Natural killer cell (primary cell): ENCODE measurements around the gene ZNF816. TPM values are rescaled to one million over a fixed set of nuclear protein-coding genes. Genes with fewer than 3 reads are reported as not detected.

Experiments used
- ATAC-seq, 3 donors: fragments of 150-1000 bp in 2 of 3; fragments of 200-7000 bp in 1 of 3; cut with Tn5 transposase; 1 replicate in 1 of 3; 2 replicates in 2 of 3; pipeline ENCODE4 v1.10.0; 2021; ENCODE audit warnings: mild to moderate bottlenecking in 2 of 3, moderate library complexity in 2 of 3
- DNase-seq, 2 donors: peaks; one replicate each; pipeline versions ENCODE4 v3.0.0 to v3.0.0-alpha.2; 2013 to 2021; ENCODE audit warnings: mixed read lengths in 1 of 2
- H3K27ac ChIP-seq: one replicate; pipeline ENCODE4 v1.5.1; 2013; ENCODE audit warnings: mild to moderate bottlenecking, low read length
- H3K27me3 ChIP-seq: one replicate; pipeline ENCODE4 v1.6.1; 2013; ENCODE audit warnings: low read length; ENCODE audit not compliant: control insufficient read depth, insufficient read depth
- H3K36me3 ChIP-seq: one replicate; pipeline ENCODE4 v1.6.1; 2013; ENCODE audit warnings: low read length; ENCODE audit not compliant: control insufficient read depth, insufficient read depth
- H3K4me1 ChIP-seq: one replicate; pipeline ENCODE4 v1.6.1; 2013; ENCODE audit warnings: low read length; ENCODE audit not compliant: control insufficient read depth, insufficient read depth
- H3K4me3 ChIP-seq: one replicate; pipeline ENCODE4 v1.5.1; 2013; ENCODE audit warnings: low read length
- H3K9me3 ChIP-seq: one replicate; pipeline ENCODE4 v1.6.1; 2013; ENCODE audit warnings: low read length; ENCODE audit not compliant: control insufficient read depth, insufficient read depth
- H3K27ac Mint-ChIP-seq, 2 donors: one replicate each; pipeline ENCODE4 v1.8.0; 2022; ENCODE audit warnings: mild to moderate bottlenecking in 2 of 2, mixed read lengths in 2 of 2, moderate library complexity in 1 of 2
- H3K27me3 Mint-ChIP-seq, 2 donors: one replicate each; pipeline ENCODE4 v1.8.0; 2022; ENCODE audit warnings: low read depth in 2 of 2, mixed read lengths in 2 of 2
- H3K36me3 Mint-ChIP-seq: one replicate; pipeline ENCODE4 v1.8.0; 2022; ENCODE audit warnings: mixed read lengths
- H3K4me1 Mint-ChIP-seq, 2 donors: one replicate each; pipeline ENCODE4 v1.8.0; 2022; ENCODE audit warnings: mixed read lengths in 2 of 2
- H3K4me3 Mint-ChIP-seq: one replicate; pipeline ENCODE4 v1.8.0; 2022; ENCODE audit warnings: mild to moderate bottlenecking, moderate library complexity, mixed read lengths
- H3K9me3 Mint-ChIP-seq, 2 donors: one replicate each; pipeline ENCODE4 v1.8.0; 2022; ENCODE audit warnings: mixed read lengths in 2 of 2
- WGBS: methylation state at CpG from one replicate; pipeline ENCODE4 v1.1.7; 2013; ENCODE audit warnings: missing lambda C conversion rate; ENCODE audit not compliant: insufficient coverage; 5-methylcytosine and 5-hydroxymethylcytosine counted together
- intact Hi-C: fragments of 100-400 bp; cut with micrococcal nuclease; formaldehyde crosslinking; loops from one replicate; pipeline ENCODE4 v1.14.2; 2022
- total RNA-seq, 4 donors: library from RNA; stranded (reverse); fragments of 120-200 nt in 1 of 4; gene quantifications; one replicate each; pipeline versions ENCODE4 v1.2.3 to v1.2.4, GENCODE V29; 2013 to 2022
- TF ChIP-seq, protein P1 (sequence below): fragments of 200-600 bp; IDR thresholded peaks from one replicate; pipeline ENCODE4 v1.8.0; 2022; ENCODE audit warnings: antibody characterized with exemption

ZNF816 gene
- total RNA-seq, 3 donors from 2014 or later (not counting 1 experiment from before 2014, with no cell fraction given) = 4.1 to 11.3 (median 7.7) TPM

DNA sequence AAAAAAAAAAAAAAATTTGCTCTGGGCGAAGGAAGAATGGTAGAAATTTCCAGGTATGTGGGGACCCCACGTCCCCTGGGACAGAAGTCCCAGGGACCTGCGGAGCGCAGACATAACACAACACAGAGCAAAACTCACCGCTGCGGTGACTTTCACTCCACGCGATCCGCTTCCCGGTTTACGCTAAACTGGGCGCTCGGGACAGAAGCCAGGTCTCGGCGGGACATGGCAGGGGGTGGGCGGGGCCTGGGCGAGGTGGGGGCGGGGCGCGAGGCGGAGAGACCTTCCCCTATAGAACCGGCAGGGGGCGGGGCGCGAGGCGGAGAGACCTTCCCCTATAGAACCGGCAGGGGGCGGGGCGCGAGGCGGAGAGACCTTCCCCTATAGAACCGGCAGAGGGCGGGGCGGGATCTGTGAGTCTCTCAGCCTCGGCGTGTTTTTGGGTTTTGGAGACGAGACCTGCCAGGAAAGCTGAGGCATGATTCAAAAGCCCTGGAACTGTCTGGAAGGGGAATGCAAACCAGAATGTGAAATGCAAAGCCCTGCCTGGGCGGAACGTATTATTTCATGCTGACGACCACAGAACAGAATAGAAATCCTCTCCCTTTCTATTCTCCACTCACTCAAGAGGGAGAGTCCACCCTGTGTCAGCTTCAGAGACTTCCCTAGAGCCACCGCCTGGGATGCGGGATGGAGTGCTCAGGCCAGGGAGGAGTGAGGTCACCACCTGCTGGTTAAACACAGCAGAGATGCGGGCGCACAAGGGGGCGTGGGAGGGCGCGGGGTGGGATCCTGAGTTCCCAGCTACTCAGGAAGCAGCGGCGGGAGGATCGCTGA, 30.9 kb upstream of the ZNF816 start:
- H3K27ac Mint-ChIP-seq = peak overlapping the region in 1 of 2 donors; percentile 24
- no peak overlapping the region for H3K27ac ChIP-seq
- H3K9me3 ChIP-seq = no peaks in the 10 kb centered on the region

DNA sequence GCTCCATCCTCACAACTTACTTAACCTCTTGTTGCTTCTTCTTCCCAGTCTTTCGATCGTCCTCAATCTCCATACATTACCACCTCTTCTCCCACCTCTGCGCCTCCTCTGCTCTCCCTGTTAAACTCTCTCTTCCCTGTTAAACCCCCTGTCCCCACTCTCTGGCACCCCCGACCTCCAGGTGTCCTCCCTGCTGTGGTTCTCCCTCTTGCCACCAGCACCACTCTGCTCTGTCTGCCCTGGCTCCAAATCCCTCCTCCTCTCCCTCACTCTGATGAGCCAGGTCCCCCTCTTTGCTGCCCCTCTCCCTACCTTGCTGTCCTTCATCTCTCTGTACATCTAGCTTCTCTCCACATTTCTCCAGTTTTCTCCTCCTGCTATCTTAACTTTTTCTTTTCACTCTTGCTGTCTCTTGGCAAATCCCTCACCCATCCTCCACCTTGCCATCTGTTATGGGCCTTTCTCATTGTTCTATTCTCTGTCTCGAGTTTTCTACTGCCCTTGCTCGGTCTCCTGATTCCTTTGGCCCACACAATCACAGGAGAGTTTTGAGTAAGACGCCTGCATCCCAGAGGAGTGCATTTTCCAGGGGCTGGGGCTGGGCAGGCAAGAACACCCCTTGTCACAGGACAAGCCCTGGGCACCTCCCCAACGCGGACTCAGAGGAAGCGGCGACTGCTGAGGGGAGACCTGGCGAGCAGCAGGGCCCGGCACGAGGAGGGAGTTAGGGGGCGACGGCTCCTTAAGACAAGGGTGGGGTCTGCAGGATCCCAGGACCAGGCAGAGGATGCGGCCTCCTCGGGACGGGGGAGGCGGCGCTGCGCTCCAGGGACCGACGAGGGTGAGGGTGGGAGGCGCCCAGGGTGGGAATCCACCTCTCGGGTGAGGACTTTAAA, 29.7 kb upstream of the ZNF816 start:
- Mint-ChIP-seq H3K4me3 (peak overlapping the region; percentile 55), H3K4me1 (peaks cover 8 to 14% of the 10 kb centered on the region in 2 donors), H3K9me3 (peaks cover 0 to 3% of the 10 kb centered on the region in 2 donors), H3K27me3 (peaks cover 0 to 15% of the 10 kb centered on the region in 2 donors), H3K27ac (peak overlapping the region; percentile 35 to 55), H3K36me3 (peaks cover 1% of the 10 kb centered on the region)
- Histone ChIP-seq H3K4me1 (peaks cover 16% of the 10 kb centered on the region), H3K27me3 (no peaks in the 10 kb centered on the region), H3K36me3 (no peaks in the 10 kb centered on the region), H3K9me3 (no peaks in the 10 kb centered on the region), H3K4me3 (peak overlapping the region; percentile 51), H3K27ac (no peak overlapping the region)
- DNase-seq = peak in 1 of 2 donors; percentile 1
- WGBS = 29% methylated on average over 26 of the region's 26 CpGs
- TF ChIP-seq, protein P1, sequence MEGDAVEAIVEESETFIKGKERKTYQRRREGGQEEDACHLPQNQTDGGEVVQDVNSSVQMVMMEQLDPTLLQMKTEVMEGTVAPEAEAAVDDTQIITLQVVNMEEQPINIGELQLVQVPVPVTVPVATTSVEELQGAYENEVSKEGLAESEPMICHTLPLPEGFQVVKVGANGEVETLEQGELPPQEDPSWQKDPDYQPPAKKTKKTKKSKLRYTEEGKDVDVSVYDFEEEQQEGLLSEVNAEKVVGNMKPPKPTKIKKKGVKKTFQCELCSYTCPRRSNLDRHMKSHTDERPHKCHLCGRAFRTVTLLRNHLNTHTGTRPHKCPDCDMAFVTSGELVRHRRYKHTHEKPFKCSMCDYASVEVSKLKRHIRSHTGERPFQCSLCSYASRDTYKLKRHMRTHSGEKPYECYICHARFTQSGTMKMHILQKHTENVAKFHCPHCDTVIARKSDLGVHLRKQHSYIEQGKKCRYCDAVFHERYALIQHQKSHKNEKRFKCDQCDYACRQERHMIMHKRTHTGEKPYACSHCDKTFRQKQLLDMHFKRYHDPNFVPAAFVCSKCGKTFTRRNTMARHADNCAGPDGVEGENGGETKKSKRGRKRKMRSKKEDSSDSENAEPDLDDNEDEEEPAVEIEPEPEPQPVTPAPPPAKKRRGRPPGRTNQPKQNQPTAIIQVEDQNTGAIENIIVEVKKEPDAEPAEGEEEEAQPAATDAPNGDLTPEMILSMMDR = no peak
- intact Hi-C loops = no loop called here
- peak in 1 of 3 donors; percentile 4 for ATAC-seq

More for the DNA sequence above, 30.9 kb upstream of the ZNF816 start:
- intact Hi-C loops = no loop called here
- H3K4me1 ChIP-seq = peaks cover 16% of the 10 kb centered on the region
- TF ChIP-seq, protein P1 = peak; percentile 74
- no peaks in the 10 kb centered on the region for H3K36me3 Mint-ChIP-seq
- ATAC-seq (peak; percentile 76 to 96 (median 92)), DNase-seq (peak; percentile 74 to 78)
- H3K27me3 Mint-ChIP-seq = peaks cover 6 to 18% of the 10 kb centered on the region in 2 donors
- H3K9me3 Mint-ChIP-seq = peaks cover 0 to 3% of the 10 kb centered on the region in 2 donors
- no peaks in the 10 kb centered on the region for H3K36me3 ChIP-seq
- H3K4me3 ChIP-seq = peak overlapping the region; percentile 51
- 3% methylated on average over 40 of the region's 50 CpGs for WGBS
- H3K4me3 Mint-ChIP-seq = peak overlapping the region; percentile 78
- H3K4me1 Mint-ChIP-seq = peaks cover 8 to 14% of the 10 kb centered on the region in 2 donors
- H3K27me3 ChIP-seq = peaks cover 3% of the 10 kb centered on the region

DNA sequence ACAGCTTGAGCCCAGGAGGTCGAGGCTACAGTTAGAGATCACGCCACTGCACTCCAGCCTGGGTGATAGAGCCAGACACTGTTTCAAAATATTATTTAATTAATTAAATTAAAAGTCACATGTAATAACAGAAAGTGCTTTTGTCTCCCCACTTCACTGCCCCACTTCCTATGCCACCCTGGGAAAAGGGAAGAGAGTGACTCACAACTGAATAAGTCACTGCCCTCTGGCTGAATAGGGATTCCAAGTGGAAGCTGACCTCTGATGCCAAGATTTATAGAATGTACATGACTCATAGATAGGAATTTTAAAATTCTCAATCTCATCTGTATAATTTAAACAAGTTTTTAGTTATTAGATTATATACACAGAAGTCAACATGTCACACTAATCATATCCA, 28.8 kb upstream of the ZNF816 start:
- Histone ChIP-seq H3K36me3 (no peaks in the 10 kb centered on the region), H3K4me3 (no peak overlapping the region), H3K27me3 (no peaks in the 10 kb centered on the region), H3K27ac (no peak overlapping the region), H3K4me1 (peaks cover 16% of the 10 kb centered on the region), H3K9me3 (peaks cover 2% of the 10 kb centered on the region)
- 71% methylated on average over 1 of the region's 2 CpGs for WGBS
- DNase-seq (no peak), ATAC-seq (no peak)
- Mint-ChIP-seq H3K36me3 (peaks cover 10% of the 10 kb centered on the region), H3K27me3 (peaks cover 0 to 13% of the 10 kb centered on the region in 2 donors), H3K4me1 (peaks cover 8 to 14% of the 10 kb centered on the region in 2 donors), H3K9me3 (peaks cover 0 to 8% of the 10 kb centered on the region in 2 donors), H3K27ac (peak overlapping the region; percentile 35 to 55), H3K4me3 (peak overlapping the region; percentile 55)
- TF ChIP-seq, protein P1 = no peak
- intact Hi-C loops = no loop called here
